Astrocyte (in vitro differentiated cells and primary cell): Measurements from ENCODE around the gene BPI. TPM values are rescaled to one million over a fixed set of nuclear protein-coding genes. Genes with fewer than 3 reads are reported as not detected.

Experiments
- DNase-seq: peaks from one replicate; pipeline ENCODE4 v3.0.0-alpha.2; 2010; ENCODE audit warnings: low read depth
- FAIRE-seq: peaks from 2 replicates; lab custom pipeline; 2011; peaks lifted over from hg19 to GRCh38; lab: Jason Lieb, UNC
- H2AFZ ChIP-seq: 2 replicates; pipeline ENCODE4 v1.6.0; 2012; ENCODE audit warnings: low read depth, low read length, inconsistent platforms
- H3K27ac ChIP-seq: 2 replicates; pipeline ENCODE4 v1.5.1; 2011; ENCODE audit warnings: low read depth, low read length, inconsistent platforms
- H3K27me3 ChIP-seq: 2 replicates; pipeline ENCODE4 v1.6.0; 2011; ENCODE audit warnings: low read length, inconsistent platforms; ENCODE audit not compliant: insufficient read depth
- H3K36me3 ChIP-seq: 2 replicates; pipeline ENCODE4 v1.5.1; 2011; ENCODE audit warnings: low read length, inconsistent platforms; ENCODE audit not compliant: insufficient read depth
- H3K4me1 ChIP-seq: 2 replicates; pipeline ENCODE4 v1.5.1; 2011; ENCODE audit warnings: low read length, inconsistent platforms; ENCODE audit not compliant: insufficient read depth
- H3K4me2 ChIP-seq: 2 replicates; pipeline ENCODE4 v1.6.0; 2012; ENCODE audit warnings: low read length, inconsistent platforms
- H3K4me3 ChIP-seq: 2 replicates; pipeline ENCODE4 v1.5.1; 2011; ENCODE audit warnings: low read depth, mild to moderate bottlenecking, low read length, inconsistent platforms; ENCODE audit not compliant: insufficient read depth
- H3K79me2 ChIP-seq: 2 replicates; pipeline ENCODE4 v1.6.0; 2012; ENCODE audit warnings: mild to moderate bottlenecking, low read length, inconsistent platforms; ENCODE audit not compliant: insufficient read depth
- H3K9ac ChIP-seq: 2 replicates; pipeline ENCODE4 v1.6.0; 2012; ENCODE audit warnings: mild to moderate bottlenecking, low read length, inconsistent platforms
- H3K9me3 ChIP-seq: 2 replicates; pipeline ENCODE4 v1.5.1; 2012; ENCODE audit warnings: low read depth, mild to moderate bottlenecking, low read length, inconsistent platforms; ENCODE audit not compliant: insufficient read depth
- H4K20me1 ChIP-seq: 2 replicates; pipeline ENCODE4 v1.6.0; 2012; ENCODE audit warnings: low read length, inconsistent platforms; ENCODE audit not compliant: insufficient read depth
- H3K27ac Mint-ChIP-seq: one replicate; pipeline ENCODE4 v1.8.0; 2021; ENCODE audit warnings: mild to moderate bottlenecking, mixed read lengths; ENCODE audit not compliant: unreplicated experiment
- H3K27me3 Mint-ChIP-seq: one replicate; pipeline ENCODE4 v1.8.0; 2021; ENCODE audit warnings: low read depth, mixed read lengths; ENCODE audit not compliant: unreplicated experiment
- H3K36me3 Mint-ChIP-seq: one replicate; pipeline ENCODE4 v1.8.0; 2021; ENCODE audit warnings: low read depth, mixed read lengths; ENCODE audit not compliant: unreplicated experiment
- H3K4me1 Mint-ChIP-seq: one replicate; pipeline ENCODE4 v1.8.0; 2021; ENCODE audit warnings: low read depth, mixed read lengths; ENCODE audit not compliant: unreplicated experiment
- H3K4me3 Mint-ChIP-seq: one replicate; pipeline ENCODE4 v1.8.0; 2021; ENCODE audit warnings: mild to moderate bottlenecking, moderate library complexity, mixed read lengths; ENCODE audit not compliant: unreplicated experiment
- H3K9me3 Mint-ChIP-seq: one replicate; pipeline ENCODE4 v1.8.0; 2021; ENCODE audit warnings: mild to moderate bottlenecking, mixed read lengths; ENCODE audit not compliant: unreplicated experiment
- EZH2 ChIP-seq: IDR thresholded peaks from 2 replicates; pipeline ENCODE4 v1.6.1; 2012; ENCODE audit warnings: mild to moderate bottlenecking, low read length, inconsistent platforms; ENCODE audit not compliant: insufficient read depth
- total RNA-seq: library from RNA; stranded (reverse); gene quantifications from 2 replicates; pipeline ENCODE4 v1.2.1, GENCODE V29; 2021
- TF ChIP-seq, protein P1 (sequence below): IDR thresholded peaks from 2 replicates; pipeline ENCODE4 v1.5.1; 2011; ENCODE audit warnings: low read depth, mild to moderate bottlenecking, inconsistent platforms, low read length, moderate library complexity; ENCODE audit not compliant: insufficient read depth

Gene BPI
- total RNA-seq, 1 donor from 2014 or later = not detected

GRCh38 chr20:38270869-38271605, 32.9 kb upstream of the BPI start:
- Histone ChIP-seq H4K20me1 (no peaks in the 10 kb centered on the region), H3K4me1 (peaks cover 46% of the 10 kb centered on the region), H3K4me2 (peak overlapping the region; percentile 72), H3K9ac (peak overlapping the region; percentile 47), H3K27ac (peak overlapping the region; percentile 69), H3K27me3 (no peaks in the 10 kb centered on the region), H3K79me2 (no peaks in the 10 kb centered on the region), H2AFZ (no peak overlapping the region), H3K4me3 (no peak overlapping the region), H3K36me3 (no peaks in the 10 kb centered on the region), H3K9me3 (no peaks in the 10 kb centered on the region)
- DNase-seq (peak; percentile 99), FAIRE-seq (peak; percentile 13)
- TF ChIP-seq, protein P1, sequence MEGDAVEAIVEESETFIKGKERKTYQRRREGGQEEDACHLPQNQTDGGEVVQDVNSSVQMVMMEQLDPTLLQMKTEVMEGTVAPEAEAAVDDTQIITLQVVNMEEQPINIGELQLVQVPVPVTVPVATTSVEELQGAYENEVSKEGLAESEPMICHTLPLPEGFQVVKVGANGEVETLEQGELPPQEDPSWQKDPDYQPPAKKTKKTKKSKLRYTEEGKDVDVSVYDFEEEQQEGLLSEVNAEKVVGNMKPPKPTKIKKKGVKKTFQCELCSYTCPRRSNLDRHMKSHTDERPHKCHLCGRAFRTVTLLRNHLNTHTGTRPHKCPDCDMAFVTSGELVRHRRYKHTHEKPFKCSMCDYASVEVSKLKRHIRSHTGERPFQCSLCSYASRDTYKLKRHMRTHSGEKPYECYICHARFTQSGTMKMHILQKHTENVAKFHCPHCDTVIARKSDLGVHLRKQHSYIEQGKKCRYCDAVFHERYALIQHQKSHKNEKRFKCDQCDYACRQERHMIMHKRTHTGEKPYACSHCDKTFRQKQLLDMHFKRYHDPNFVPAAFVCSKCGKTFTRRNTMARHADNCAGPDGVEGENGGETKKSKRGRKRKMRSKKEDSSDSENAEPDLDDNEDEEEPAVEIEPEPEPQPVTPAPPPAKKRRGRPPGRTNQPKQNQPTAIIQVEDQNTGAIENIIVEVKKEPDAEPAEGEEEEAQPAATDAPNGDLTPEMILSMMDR = no peak
- TF ChIP-seq EZH2 = no peak
- Mint-ChIP-seq H3K36me3 (peaks cover 4% of the 10 kb centered on the region), H3K4me3 (peak overlapping the region; percentile 15), H3K27me3 (peaks cover 7% of the 10 kb centered on the region), H3K4me1 (peaks cover 23% of the 10 kb centered on the region), H3K9me3 (peaks cover 6% of the 10 kb centered on the region), H3K27ac (peak overlapping the region; percentile 38)

DNA sequence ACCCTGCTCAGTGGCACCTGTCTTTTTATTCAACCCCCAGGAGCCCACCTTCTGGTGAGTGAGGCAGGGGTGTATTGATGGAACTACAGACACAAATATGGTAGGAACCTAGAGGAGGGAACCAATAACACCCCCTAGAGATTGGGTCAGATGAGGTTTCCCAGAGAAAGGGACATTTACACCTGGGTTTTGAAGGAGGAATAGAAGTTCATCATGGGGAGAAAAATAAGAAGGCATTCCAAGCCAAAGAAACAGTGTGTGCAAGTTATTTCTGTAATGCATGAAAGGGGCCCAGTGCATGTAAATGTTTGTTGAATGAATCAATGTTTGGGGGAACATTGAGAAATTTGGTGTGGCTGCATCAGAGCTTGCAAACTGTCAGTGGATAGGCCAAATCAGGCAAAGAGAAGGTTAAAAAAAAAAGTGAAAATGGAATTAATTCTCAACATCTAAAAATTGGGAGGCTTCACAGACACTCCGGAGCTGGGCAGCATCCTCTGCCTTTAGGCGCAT, 32.3 kb upstream of the BPI start:
- Histone ChIP-seq H3K27me3 (no peaks in the 10 kb centered on the region), H3K79me2 (no peaks in the 10 kb centered on the region), H4K20me1 (no peaks in the 10 kb centered on the region), H3K9me3 (no peaks in the 10 kb centered on the region), H2AFZ (no peak overlapping the region), H3K4me2 (peak overlapping the region; percentile 72), H3K27ac (peak overlapping the region; percentile 89), H3K9ac (no peak overlapping the region), H3K36me3 (no peaks in the 10 kb centered on the region), H3K4me1 (peaks cover 48% of the 10 kb centered on the region), H3K4me3 (no peak overlapping the region)
- FAIRE-seq (no peak), DNase-seq (no peak)
- peak overlapping the region; percentile 31 for H3K27ac Mint-ChIP-seq
- no peak overlapping the region for H3K4me3 Mint-ChIP-seq
- no peak for TF ChIP-seq EZH2
- TF ChIP-seq, protein P1 = no peak
- H3K36me3 Mint-ChIP-seq = peaks cover 4% of the 10 kb centered on the region
- peaks cover 5% of the 10 kb centered on the region for H3K9me3 Mint-ChIP-seq
- peaks cover 7% of the 10 kb centered on the region for H3K27me3 Mint-ChIP-seq
- H3K4me1 Mint-ChIP-seq = peaks cover 23% of the 10 kb centered on the region

GRCh38 chr20:38272398-38272797, 31.6 kb upstream of the BPI start:
- TF ChIP-seq, protein P1 = no peak
- no peak for TF ChIP-seq EZH2
- no peaks in the 10 kb centered on the region for H3K9me3 ChIP-seq
- H3K79me2 ChIP-seq = no peaks in the 10 kb centered on the region
- H3K27me3 ChIP-seq = no peaks in the 10 kb centered on the region
- H3K4me3 ChIP-seq = no peak overlapping the region
- FAIRE-seq = no peak
- H3K4me1 ChIP-seq = peaks cover 50% of the 10 kb centered on the region
- DNase-seq = peak; percentile 77
- H3K4me2 ChIP-seq = peak overlapping the region; percentile 47
- Mint-ChIP-seq H3K27me3 (peaks cover 7% of the 10 kb centered on the region), H3K27ac (peak overlapping the region; percentile 77), H3K4me3 (peak overlapping the region; percentile 25), H3K9me3 (peaks cover 5% of the 10 kb centered on the region), H3K4me1 (peaks cover 23% of the 10 kb centered on the region), H3K36me3 (peaks cover 4% of the 10 kb centered on the region)
- H4K20me1 ChIP-seq = no peaks in the 10 kb centered on the region
- H3K27ac ChIP-seq = peak overlapping the region; percentile 89
- no peaks in the 10 kb centered on the region for H3K36me3 ChIP-seq
- H3K9ac ChIP-seq = peak overlapping the region; percentile 38
- no peak overlapping the region for H2AFZ ChIP-seq
